ENCODE measurements around the gene PTPRG. TPM values are rescaled to one million over a fixed set of nuclear protein-coding genes. Genes with fewer than 3 reads are reported as not detected.
"Not testable (repeated sequence)": the region's sequence is repeated elsewhere in the genome, so short reads cannot be mapped to it uniquely, and the experiment has no call there.

Gene PTPRG
- total RNA-seq, 2 donors from 2014 or later = 23.9 to 31.6 TPM

- no peak for ATAC-seq
- Histone ChIP-seq H3K27ac (no peak overlapping the region), H3K27me3 (no peaks in the 10 kb centered on the region), H3K4me1 (no peaks in the 10 kb centered on the region), H3K36me3 (replicated peaks in 1 of 2; ENCODE audit: insufficient read depth in 1 of 2, low read depth in 2 of 2) (no peaks in the 10 kb centered on the region), H3K4me3 (no peak overlapping the region), H3K9me3 (peaks cover 0 to 6% (median 0%) of the 10 kb centered on the region in 3 donors)
- WGBS, 2 donors = 91 to 93% methylated on average over 5 of the region's 5 CpGs
- no peak for TF ChIP-seq CTCF (IDR thresholded peaks at IDR 0.05)
- no peak for TF ChIP-seq POLR2A (IDR thresholded peaks at IDR 0.05)
- no peak for DNase-seq
- intact Hi-C loops (cut with DNase I) = no loop called here
These were observed 466.9 kb downstream of the PTPRG start for GRCh38 chr3:62028236-62028635.

- Histone ChIP-seq H3K9me3 (peaks cover 0 to 6% (median 0%) of the 10 kb centered on the region in 3 donors), H3K27ac (no peak overlapping the region), H3K4me1 (no peaks in the 10 kb centered on the region), H3K4me3 (no peak overlapping the region), H3K36me3 (replicated peaks in 1 of 2; ENCODE audit: insufficient read depth in 1 of 2, low read depth in 2 of 2) (no peaks in the 10 kb centered on the region), H3K27me3 (no peaks in the 10 kb centered on the region)
- TF ChIP-seq POLR2A (IDR thresholded peaks at IDR 0.05) (no peak), CTCF (IDR thresholded peaks at IDR 0.05) (no peak)
- intact Hi-C loops (cut with DNase I) = no loop called here
- ATAC-seq (no peak), DNase-seq (no peak)
- WGBS, 2 donors = 64 to 67% methylated on average over 5 of the region's 5 CpGs
These were observed 471.4 kb downstream of the PTPRG start for GRCh38 chr3:62032738-62033137.

GRCh38 chr3:62035402-62036057 lies 474.2 kb downstream of the PTPRG start:
- no peak overlapping the region for H3K27ac ChIP-seq
- ATAC-seq = no peak
- no peaks in the 10 kb centered on the region for H3K4me1 ChIP-seq
- no peak overlapping the region for H3K4me3 ChIP-seq
- no peaks in the 10 kb centered on the region for H3K9me3 ChIP-seq
- TF ChIP-seq POLR2A (IDR thresholded peaks at IDR 0.05) (no peak), CTCF (IDR thresholded peaks at IDR 0.05) (no peak)
- WGBS, 2 donors = 66 to 80% methylated on average over 4 of the region's 4 CpGs
- H3K36me3 ChIP-seq (replicated peaks in 1 of 2; ENCODE audit: insufficient read depth in 1 of 2, low read depth in 2 of 2) = no peaks in the 10 kb centered on the region
- intact Hi-C loops (cut with DNase I) = no loop called here
- no peak for DNase-seq
- no peaks in the 10 kb centered on the region for H3K27me3 ChIP-seq

GRCh38 chr3:62036726-62037125 lies 475.4 kb downstream of the PTPRG start:
- Histone ChIP-seq H3K27ac (no peak overlapping the region), H3K4me3 (no peak overlapping the region), H3K27me3 (no peaks in the 10 kb centered on the region), H3K36me3 (replicated peaks in 1 of 2; ENCODE audit: insufficient read depth in 1 of 2, low read depth in 2 of 2) (no peaks in the 10 kb centered on the region), H3K9me3 (no peaks in the 10 kb centered on the region), H3K4me1 (no peaks in the 10 kb centered on the region)
- ATAC-seq (no peak), DNase-seq (no peak)
- TF ChIP-seq POLR2A (IDR thresholded peaks at IDR 0.05) = no peak
- no peak for TF ChIP-seq CTCF (IDR thresholded peaks at IDR 0.05)
- intact Hi-C loops (cut with DNase I) = no loop called here
- WGBS, 2 donors = 76 to 83% methylated on average over 9 of the region's 9 CpGs

- DNase-seq; H3K27me3 ChIP-seq; H3K4me1 ChIP-seq; H3K36me3 ChIP-seq (replicated peaks in 1 of 2; ENCODE audit: insufficient read depth in 1 of 2, low read depth in 2 of 2); H3K27ac ChIP-seq; H3K4me3 ChIP-seq; H3K9me3 ChIP-seq; ATAC-seq; intact Hi-C loops (cut with DNase I): not testable (repeated sequence)
- WGBS, 2 donors = 94 to 95% methylated on average over 4 of the region's 4 CpGs
These were observed 477.4 kb downstream of the PTPRG start for GRCh38 chr3:62038798-62039197.

Data from body of pancreas (tissue), 4 donors.